ENCODE measurements around the gene CACNA1F.
"Not testable (repeated sequence)": the region's sequence is repeated elsewhere in the genome, so short reads cannot be mapped to it uniquely, and the experiment has no call there.

The CACNA1F gene

DNA sequence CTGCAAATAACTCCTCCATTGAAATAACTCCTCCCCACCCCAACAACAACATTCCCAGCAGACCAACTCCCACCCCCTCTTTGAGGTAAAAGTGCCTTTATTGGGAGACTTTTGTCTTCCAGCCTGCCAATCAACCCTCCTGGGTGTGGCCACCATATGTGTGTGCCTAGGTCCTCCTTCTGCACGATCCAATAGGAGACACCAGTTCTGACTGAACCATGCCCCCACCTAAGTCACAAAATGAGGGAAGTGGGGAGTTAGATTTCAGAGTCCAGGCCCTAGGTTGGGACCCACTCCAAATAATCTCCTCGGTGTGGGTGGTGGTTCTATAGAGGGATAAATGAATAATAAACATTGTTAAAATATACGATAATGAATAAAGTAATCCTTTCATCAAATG is 58.4 kb downstream of the CACNA1F start:
- no peak for DNase-seq
- H3K27me3 ChIP-seq (replicated peaks) = no peaks in the 10 kb centered on the region
- H3K36me3 ChIP-seq (replicated peaks) = no peaks in the 10 kb centered on the region
- no peak overlapping the region for H3K27ac ChIP-seq
- no peak overlapping the region for H3K4me3 ChIP-seq (ENCODE audit: low read depth, low read length)
- TF ChIP-seq, protein P1, sequence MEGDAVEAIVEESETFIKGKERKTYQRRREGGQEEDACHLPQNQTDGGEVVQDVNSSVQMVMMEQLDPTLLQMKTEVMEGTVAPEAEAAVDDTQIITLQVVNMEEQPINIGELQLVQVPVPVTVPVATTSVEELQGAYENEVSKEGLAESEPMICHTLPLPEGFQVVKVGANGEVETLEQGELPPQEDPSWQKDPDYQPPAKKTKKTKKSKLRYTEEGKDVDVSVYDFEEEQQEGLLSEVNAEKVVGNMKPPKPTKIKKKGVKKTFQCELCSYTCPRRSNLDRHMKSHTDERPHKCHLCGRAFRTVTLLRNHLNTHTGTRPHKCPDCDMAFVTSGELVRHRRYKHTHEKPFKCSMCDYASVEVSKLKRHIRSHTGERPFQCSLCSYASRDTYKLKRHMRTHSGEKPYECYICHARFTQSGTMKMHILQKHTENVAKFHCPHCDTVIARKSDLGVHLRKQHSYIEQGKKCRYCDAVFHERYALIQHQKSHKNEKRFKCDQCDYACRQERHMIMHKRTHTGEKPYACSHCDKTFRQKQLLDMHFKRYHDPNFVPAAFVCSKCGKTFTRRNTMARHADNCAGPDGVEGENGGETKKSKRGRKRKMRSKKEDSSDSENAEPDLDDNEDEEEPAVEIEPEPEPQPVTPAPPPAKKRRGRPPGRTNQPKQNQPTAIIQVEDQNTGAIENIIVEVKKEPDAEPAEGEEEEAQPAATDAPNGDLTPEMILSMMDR (IDR thresholded peaks at IDR 0.05; ENCODE audit: low read depth, low read length, missing control alignments) = no peak
- in situ Hi-C loops (cut with HindIII; ENCODE audit: low pct_ligation_motif_present, low sequenced_read_pairs) = no loop called here

DNA sequence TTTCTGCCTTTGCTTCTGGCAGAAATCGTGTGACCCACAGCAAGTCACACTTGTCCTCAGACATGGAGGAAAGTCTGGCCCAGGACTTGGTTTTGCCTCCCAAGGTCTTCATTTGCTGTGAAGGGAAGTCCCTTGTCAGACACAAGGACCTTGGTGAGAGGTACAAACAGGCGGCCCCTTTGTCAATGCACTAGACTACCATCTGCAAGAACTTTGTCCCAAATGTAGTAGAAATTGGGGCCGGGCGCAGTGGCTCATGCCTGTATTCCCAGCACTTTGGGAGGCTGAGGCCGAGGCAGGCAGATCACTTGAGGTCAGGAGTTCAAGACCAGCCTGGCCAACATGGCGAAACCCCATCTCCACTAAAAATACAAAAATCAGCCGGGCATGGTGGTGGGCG is 59.6 kb downstream of the CACNA1F start:
- H3K27ac ChIP-seq; H3K4me3 ChIP-seq (ENCODE audit: low read depth, low read length); DNase-seq; H3K27me3 ChIP-seq (replicated peaks); H3K36me3 ChIP-seq (replicated peaks); in situ Hi-C loops (cut with HindIII; ENCODE audit: low pct_ligation_motif_present, low sequenced_read_pairs): not testable (repeated sequence)

DNA sequence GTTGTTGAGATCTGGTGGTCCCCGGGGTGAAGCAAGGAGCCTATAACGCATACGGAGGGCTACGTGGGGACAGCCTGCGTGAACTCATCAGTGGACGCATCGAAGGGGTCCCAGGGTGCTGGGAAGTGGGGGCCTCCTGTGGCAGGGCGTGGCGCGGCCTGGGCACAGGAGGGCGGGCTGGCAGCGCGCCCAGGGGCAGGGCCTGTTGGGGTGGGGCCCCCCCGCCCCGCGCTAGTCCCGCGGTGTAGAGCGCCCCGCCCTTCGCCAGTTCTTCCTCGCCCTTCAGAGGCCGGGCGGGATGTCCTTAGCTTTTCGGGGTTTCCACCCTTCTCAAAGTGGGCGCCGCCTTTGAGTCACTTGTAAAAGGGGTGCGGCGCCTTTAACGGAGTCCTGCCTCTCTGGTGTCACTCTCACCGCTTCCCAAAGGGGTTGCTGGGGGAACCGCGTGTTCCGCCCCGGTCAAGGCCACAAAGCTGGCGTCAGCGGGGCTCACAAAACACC is 60.8 kb downstream of the CACNA1F start:
- Histone ChIP-seq H3K27ac (peak overlapping the region; percentile 45), H3K4me3 (ENCODE audit: low read depth, low read length) (peak overlapping the region; percentile 77), H3K27me3 (replicated peaks) (no peaks in the 10 kb centered on the region), H3K36me3 (replicated peaks) (no peaks in the 10 kb centered on the region)
- no peak for DNase-seq
- in situ Hi-C loops (cut with HindIII; ENCODE audit: low pct_ligation_motif_present, low sequenced_read_pairs) = no loop called here
- TF ChIP-seq, protein P1 (IDR thresholded peaks at IDR 0.05; ENCODE audit: low read depth, low read length, missing control alignments) = no peak

DNA sequence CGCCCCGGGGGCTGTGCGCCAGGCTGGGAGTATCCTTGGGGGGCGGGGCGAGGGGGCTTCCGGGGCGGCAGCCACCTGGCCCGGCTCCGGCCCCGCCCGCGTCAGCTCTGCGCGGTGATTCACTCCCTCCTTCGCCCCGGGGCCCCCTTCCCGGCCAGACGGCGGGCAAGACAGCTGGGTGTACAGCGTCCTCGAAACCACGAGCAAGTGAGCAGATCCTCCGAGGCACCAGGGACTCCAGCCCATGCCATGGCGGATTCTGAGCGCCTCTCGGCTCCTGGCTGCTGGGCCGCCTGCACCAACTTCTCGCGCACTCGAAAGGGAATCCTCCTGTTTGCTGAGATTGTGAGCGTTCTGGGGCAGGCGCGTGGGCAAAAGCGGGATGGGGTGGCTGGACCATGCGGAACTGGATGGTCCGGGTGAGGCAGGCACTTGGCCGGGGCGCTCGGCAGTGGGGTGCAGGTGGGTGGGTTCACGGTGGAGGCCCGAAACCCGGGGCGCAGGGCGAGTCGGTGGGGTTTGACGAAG is 61.3 kb downstream of the CACNA1F start, which contains the start of gene PLP2:
TSS of gene PLP2 (plus strand) at position 147 of the 528 bp plus-strand sequence. CDS start at position 250, 103 bp downstream.
- Histone ChIP-seq H3K36me3 (replicated peaks) (no peaks in the 10 kb centered on the region), H3K27me3 (replicated peaks) (no peaks in the 10 kb centered on the region), H3K4me3 (ENCODE audit: low read depth, low read length) (peak within 1 kb of the TSS; percentile 77), H3K27ac (peak within 1 kb of the TSS; percentile 45)
- TF ChIP-seq, protein P1 (IDR thresholded peaks at IDR 0.05; ENCODE audit: low read depth, low read length, missing control alignments) = no peak
- peak; percentile 29 for DNase-seq
- in situ Hi-C loops (cut with HindIII; ENCODE audit: low pct_ligation_motif_present, low sequenced_read_pairs) = no loop called here

DNA sequence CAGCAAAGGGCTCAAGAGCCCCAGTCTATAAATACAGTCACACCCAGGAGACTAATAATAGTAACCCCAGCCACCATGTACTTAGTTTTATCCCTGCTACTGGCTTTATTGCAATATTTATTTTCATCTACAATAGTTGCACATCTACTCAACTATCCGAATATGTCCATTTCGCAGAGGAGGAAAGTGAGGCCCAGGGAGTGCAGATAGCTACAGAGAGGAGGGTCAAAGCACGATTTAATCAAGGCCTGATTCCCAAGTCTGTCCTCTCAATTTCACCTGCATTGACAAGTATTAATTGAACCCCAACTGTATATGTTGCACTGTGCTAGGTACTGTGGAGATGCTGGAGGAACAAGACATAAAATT is 65.4 kb downstream of the CACNA1F start:
- no peak for DNase-seq
- TF ChIP-seq, protein P1 (IDR thresholded peaks at IDR 0.05; ENCODE audit: low read depth, low read length, missing control alignments) = no peak
- Histone ChIP-seq H3K27ac (peak overlapping the region; percentile 70), H3K36me3 (replicated peaks) (no peaks in the 10 kb centered on the region), H3K27me3 (replicated peaks) (no peaks in the 10 kb centered on the region), H3K4me3 (ENCODE audit: low read depth, low read length) (peak overlapping the region; percentile 47)
- in situ Hi-C loops (cut with HindIII; ENCODE audit: low pct_ligation_motif_present, low sequenced_read_pairs) = no loop called here

DNA sequence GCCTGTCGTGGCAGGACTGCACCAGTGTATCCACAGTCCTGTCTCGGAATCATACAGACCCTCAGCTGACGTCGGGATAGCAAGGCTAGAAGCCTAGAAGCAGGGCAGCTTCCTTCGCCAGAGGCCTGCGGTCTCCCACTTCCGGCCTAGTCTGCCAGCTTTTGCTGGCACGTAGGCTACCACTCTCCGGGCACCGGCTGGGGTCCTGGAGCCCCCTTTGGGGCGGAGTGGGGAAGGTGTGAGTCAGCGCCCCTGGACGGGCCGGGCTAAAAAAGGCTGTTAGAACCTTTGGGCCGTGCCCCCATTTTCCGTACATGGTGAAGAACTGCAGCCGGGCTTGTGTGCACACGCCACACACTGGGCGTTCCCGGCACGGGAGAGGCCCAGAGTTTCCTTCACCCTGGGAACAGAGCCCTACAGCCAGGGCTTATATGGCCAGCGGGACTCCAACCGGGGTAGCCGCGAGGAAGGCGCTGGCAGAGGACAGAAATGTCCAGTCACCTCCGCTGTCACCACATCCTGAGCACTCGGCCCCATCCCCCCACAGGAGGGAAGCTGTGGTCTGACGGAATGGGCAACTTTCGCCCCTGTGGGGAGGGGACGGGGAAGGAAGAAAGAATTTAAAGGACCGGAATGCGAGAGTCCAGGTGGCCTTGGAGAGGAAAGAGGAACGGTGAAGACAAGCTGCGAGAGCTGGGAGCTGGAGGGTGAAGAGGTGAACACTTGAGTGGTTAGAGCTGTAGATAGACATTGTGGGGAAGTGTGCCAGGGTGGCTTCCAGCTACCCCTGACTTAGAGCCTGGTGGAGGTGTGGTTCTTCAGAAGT is 66.0 kb downstream of the CACNA1F start:
- Histone ChIP-seq H3K27ac (peak overlapping the region; percentile 70), H3K4me3 (ENCODE audit: low read depth, low read length) (peak overlapping the region; percentile 47), H3K36me3 (replicated peaks) (no peaks in the 10 kb centered on the region), H3K27me3 (replicated peaks) (no peaks in the 10 kb centered on the region)
- in situ Hi-C loops (cut with HindIII; ENCODE audit: low pct_ligation_motif_present, low sequenced_read_pairs) = no loop called here
- peak; percentile 49 for DNase-seq
- TF ChIP-seq, protein P1 (IDR thresholded peaks at IDR 0.05; ENCODE audit: low read depth, low read length, missing control alignments) = no peak
